HG02973 (cell line): ENCODE data around the gene CNTN6.

ENCODE experiments used
- ATAC-seq: cut with Tn5 transposase; IDR thresholded peaks from one replicate; pipeline ENCODE4 v1.9.1; 2021; ENCODE audit warnings: moderate library complexity; ENCODE audit not compliant: unreplicated experiment

CNTN6 gene

GRCh38 chr3:1092771-1093170 lies at the start of gene CNTN6:
CNTN6 (plus strand) TSS chr3:1093024; CDS start chr3:1148009, 54,985 bp downstream.
- ATAC-seq, result no peak

- no peak for ATAC-seq
Measured at GRCh38 chr3:1048558-1048957, 44.3 kb upstream of the CNTN6 start.

- ATAC-seq, result no peak
Measured at GRCh38 chr3:1055870-1056269, 37.0 kb upstream of the CNTN6 start.

GRCh38 chr3:1056744-1057143 lies 36.1 kb upstream of the CNTN6 start:
- ATAC-seq, result no peak

- no peak for ATAC-seq
Measured at GRCh38 chr3:1057436-1057835, 35.4 kb upstream of the CNTN6 start.

GRCh38 chr3:1068985-1069384 lies 23.8 kb upstream of the CNTN6 start:
- ATAC-seq, result no peak

GRCh38 chr3:1072041-1072440 lies 20.8 kb upstream of the CNTN6 start:
- no peak for ATAC-seq

GRCh38 chr3:1079662-1080061 lies 13.2 kb upstream of the CNTN6 start:
- ATAC-seq, result no peak

GRCh38 chr3:1082108-1082507 lies 10.7 kb upstream of the CNTN6 start:
- ATAC-seq, result no peak

- ATAC-seq, result no peak
Measured at GRCh38 chr3:1087066-1087560, 5.7 kb upstream of the CNTN6 start.

GRCh38 chr3:1088503-1088902 lies 4.3 kb upstream of the CNTN6 start:
- ATAC-seq, result no peak

GRCh38 chr3:1091286-1091685 lies 1.5 kb upstream of the CNTN6 start:
- no peak for ATAC-seq

GRCh38 chr3:1092061-1092460 lies 763 bp upstream of the CNTN6 start:
- no peak for ATAC-seq

GRCh38 chr3:1093217-1093616 lies 393 bp downstream of the CNTN6 start:
- ATAC-seq, result no peak

GRCh38 chr3:1103525-1103924 lies 10.7 kb downstream of the CNTN6 start:
- ATAC-seq, result no peak

- ATAC-seq, result no peak
Measured at GRCh38 chr3:1117843-1118473, 25.1 kb downstream of the CNTN6 start.

GRCh38 chr3:1131166-1131565 lies 38.3 kb downstream of the CNTN6 start:
- no peak for ATAC-seq

GRCh38 chr3:1135194-1135593 lies 42.4 kb downstream of the CNTN6 start:
- no peak for ATAC-seq

GRCh38 chr3:1138036-1138435 lies 45.2 kb downstream of the CNTN6 start:
- ATAC-seq, result no peak

GRCh38 chr3:1139071-1139470 lies 46.2 kb downstream of the CNTN6 start:
- no peak for ATAC-seq

- no peak for ATAC-seq
Measured at GRCh38 chr3:1147326-1147725, 54.5 kb downstream of the CNTN6 start.

GRCh38 chr3:1147819-1148218 lies 55.0 kb downstream of the CNTN6 start:
- ATAC-seq, result no peak

- ATAC-seq, result no peak
Measured at GRCh38 chr3:1164101-1164500, 71.3 kb downstream of the CNTN6 start.
